DND-41 (cell line): ENCODE data around the gene ST7.
A peak's percentile ranks its signal among the peaks of the same experiment; 100 is the strongest.

Experiments used
- ATAC-seq: fragments of 200-7000 bp; cut with Tn5 transposase; 3 replicates; pipeline ENCODE4 v1.9.1; 2021; ENCODE audit warnings: low read depth; ENCODE audit not compliant: insufficient read depth
- DNase-seq: peaks from one replicate; pipeline ENCODE4 v3.0.0-alpha.2; 2020
- H2AFZ ChIP-seq: 2 replicates; pipeline ENCODE4 v1.6.0; 2012; ENCODE audit warnings: low read depth, low read length
- H3K27ac ChIP-seq: 2 replicates; pipeline ENCODE4 v1.5.1; 2012; ENCODE audit warnings: low read length, inconsistent platforms
- H3K27me3 ChIP-seq: fragments of 200-600 bp; sonication (generic); 2 replicates; pipeline ENCODE4 v1.6.0; 2012; ENCODE audit warnings: low read length, mild to moderate bottlenecking, inconsistent platforms; ENCODE audit not compliant: insufficient read depth, poor library complexity
- H3K36me3 ChIP-seq: 2 replicates; pipeline ENCODE4 v1.5.1; 2012; ENCODE audit warnings: low read length, inconsistent platforms; ENCODE audit not compliant: insufficient read depth
- H3K4me1 ChIP-seq: 2 replicates; pipeline ENCODE4 v1.5.1; 2012; ENCODE audit warnings: mild to moderate bottlenecking, low read length; ENCODE audit not compliant: insufficient read depth
- H3K4me2 ChIP-seq: 2 replicates; pipeline ENCODE4 v1.6.0; 2012; ENCODE audit warnings: mild to moderate bottlenecking, moderate library complexity, low read length, inconsistent platforms; ENCODE audit not compliant: insufficient read depth
- H3K4me3 ChIP-seq, 2 experiments: fragments of 200-600 bp in 1 of 2; shearing (Covaris generic) in 1 of 2; 2 replicates each; pipeline ENCODE4 v1.5.1; 2012 to 2016; ENCODE audit warnings: inconsistent platforms in 2 of 2, low read length in 2 of 2, mild to moderate bottlenecking in 2 of 2, low read depth in 1 of 2, moderate library complexity in 1 of 2
- H3K79me2 ChIP-seq: 2 replicates; pipeline ENCODE4 v1.6.0; 2012; ENCODE audit warnings: low read length, inconsistent platforms; ENCODE audit not compliant: insufficient read depth
- H3K9ac ChIP-seq: 2 replicates; pipeline ENCODE4 v1.6.0; 2012; ENCODE audit warnings: low read depth, mild to moderate bottlenecking, inconsistent platforms, low read length, moderate library complexity
- H3K9me3 ChIP-seq: 2 replicates; pipeline ENCODE4 v1.5.1; 2012; ENCODE audit warnings: low read length, moderate library complexity, mild to moderate bottlenecking, inconsistent platforms; ENCODE audit not compliant: insufficient read depth, severe bottlenecking
- H4K20me1 ChIP-seq: 2 replicates; pipeline ENCODE4 v1.6.0; 2012; ENCODE audit warnings: low read length; ENCODE audit not compliant: insufficient read depth
- EZH2 ChIP-seq: IDR thresholded peaks from 3 replicates; pipeline ENCODE4 v1.6.1; 2012; ENCODE audit warnings: borderline replicate concordance, low read depth, mild to moderate bottlenecking, moderate library complexity, low read length, inconsistent platforms; ENCODE audit not compliant: severe bottlenecking
- TF ChIP-seq, protein P1 (sequence below): IDR thresholded peaks from 2 replicates; pipeline ENCODE4 v1.5.1; 2012; ENCODE audit warnings: borderline replicate concordance, low read length, moderate library complexity, mild to moderate bottlenecking; ENCODE audit not compliant: poor library complexity, severe bottlenecking; ENCODE audit errors: extremely low read depth

ST7 gene

DNA sequence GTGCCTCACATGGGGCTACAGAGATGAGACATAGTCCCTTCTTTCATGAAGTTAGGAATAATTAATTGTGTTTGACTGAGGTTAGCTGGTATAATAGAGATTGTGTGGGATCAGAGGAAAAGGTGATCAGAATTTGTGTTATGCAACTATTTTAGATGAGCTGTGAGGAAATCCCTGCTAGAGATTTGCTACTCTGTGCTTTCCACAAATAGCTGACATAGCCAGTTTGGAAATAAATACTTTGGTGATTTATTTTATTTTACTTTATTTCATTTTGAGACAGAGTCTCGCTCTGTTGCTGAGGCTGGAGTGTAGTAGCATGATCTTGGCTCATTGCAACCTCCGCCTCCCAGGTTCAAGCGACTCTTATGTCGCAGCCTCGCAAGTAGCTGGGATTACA is 32.3 kb downstream of the ST7 start:
- Histone ChIP-seq H3K79me2 (no peaks in the 10 kb centered on the region), H3K27ac (no peak overlapping the region), H3K27me3 (peaks cover 21% of the 10 kb centered on the region), H3K36me3 (no peaks in the 10 kb centered on the region), H3K9me3 (no peaks in the 10 kb centered on the region), H3K4me3 (no peak overlapping the region), H3K4me2 (no peak overlapping the region), H4K20me1 (no peaks in the 10 kb centered on the region), H3K9ac (no peak overlapping the region), H3K4me1 (no peaks in the 10 kb centered on the region), H2AFZ (no peak overlapping the region)
- TF ChIP-seq, protein P1, sequence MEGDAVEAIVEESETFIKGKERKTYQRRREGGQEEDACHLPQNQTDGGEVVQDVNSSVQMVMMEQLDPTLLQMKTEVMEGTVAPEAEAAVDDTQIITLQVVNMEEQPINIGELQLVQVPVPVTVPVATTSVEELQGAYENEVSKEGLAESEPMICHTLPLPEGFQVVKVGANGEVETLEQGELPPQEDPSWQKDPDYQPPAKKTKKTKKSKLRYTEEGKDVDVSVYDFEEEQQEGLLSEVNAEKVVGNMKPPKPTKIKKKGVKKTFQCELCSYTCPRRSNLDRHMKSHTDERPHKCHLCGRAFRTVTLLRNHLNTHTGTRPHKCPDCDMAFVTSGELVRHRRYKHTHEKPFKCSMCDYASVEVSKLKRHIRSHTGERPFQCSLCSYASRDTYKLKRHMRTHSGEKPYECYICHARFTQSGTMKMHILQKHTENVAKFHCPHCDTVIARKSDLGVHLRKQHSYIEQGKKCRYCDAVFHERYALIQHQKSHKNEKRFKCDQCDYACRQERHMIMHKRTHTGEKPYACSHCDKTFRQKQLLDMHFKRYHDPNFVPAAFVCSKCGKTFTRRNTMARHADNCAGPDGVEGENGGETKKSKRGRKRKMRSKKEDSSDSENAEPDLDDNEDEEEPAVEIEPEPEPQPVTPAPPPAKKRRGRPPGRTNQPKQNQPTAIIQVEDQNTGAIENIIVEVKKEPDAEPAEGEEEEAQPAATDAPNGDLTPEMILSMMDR = no peak
- no peak for TF ChIP-seq EZH2
- ATAC-seq = no peak
- no peak for DNase-seq

DNA sequence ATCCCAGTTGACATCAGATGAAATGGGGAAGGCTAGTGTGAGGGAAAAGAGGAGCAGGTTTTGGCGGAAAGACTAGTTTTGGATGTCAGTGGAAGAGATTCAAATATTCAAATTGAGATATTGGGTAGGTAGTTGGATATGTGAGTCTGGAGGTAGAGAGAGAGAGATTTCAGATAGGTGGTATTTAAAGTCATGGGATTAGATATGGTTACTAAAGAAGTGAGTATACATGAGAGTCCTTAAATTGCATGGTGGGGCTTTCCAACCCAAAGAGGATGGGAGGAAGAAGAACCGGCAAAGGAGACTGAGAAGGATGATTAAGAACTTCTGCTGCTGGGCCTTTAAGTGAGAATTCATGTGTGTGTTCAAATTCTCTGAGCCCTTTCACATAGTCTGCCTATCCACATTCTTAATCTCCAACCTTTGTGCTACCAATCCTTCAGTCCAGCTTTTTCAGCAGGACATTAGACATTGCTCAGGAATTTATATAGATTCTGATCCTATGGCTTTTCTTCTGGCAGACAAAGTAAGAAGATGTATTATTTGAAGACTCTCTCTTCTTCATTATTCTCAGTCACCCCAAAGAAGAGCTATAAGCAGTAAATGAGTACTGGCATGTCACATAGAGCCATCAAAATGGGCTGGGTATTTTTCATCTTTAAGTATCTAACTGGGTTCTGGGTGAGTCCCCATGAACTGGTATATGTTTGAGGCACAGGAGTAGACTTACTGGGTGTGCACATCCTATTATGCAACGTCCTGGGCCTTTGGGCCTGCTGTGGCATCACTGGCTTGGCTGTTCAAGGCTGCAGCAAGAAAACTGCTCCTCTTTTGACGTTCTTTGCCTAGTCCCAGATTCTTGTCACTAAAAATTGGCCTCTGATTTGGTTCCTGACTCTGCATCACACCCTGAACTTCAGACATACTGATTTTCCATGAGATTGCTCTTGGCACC is 33.6 kb downstream of the ST7 start:
- no peaks in the 10 kb centered on the region for H3K79me2 ChIP-seq
- H3K27me3 ChIP-seq = peaks cover 16% of the 10 kb centered on the region
- H3K9ac ChIP-seq = no peak overlapping the region
- no peaks in the 10 kb centered on the region for H3K9me3 ChIP-seq
- H3K4me1 ChIP-seq = no peaks in the 10 kb centered on the region
- TF ChIP-seq, protein P1 = no peak
- TF ChIP-seq EZH2 = no peak
- H3K4me2 ChIP-seq = no peak overlapping the region
- no peak overlapping the region for H2AFZ ChIP-seq
- H3K4me3 ChIP-seq = no peak overlapping the region
- no peak for ATAC-seq
- H3K27ac ChIP-seq = no peak overlapping the region
- no peaks in the 10 kb centered on the region for H3K36me3 ChIP-seq
- no peaks in the 10 kb centered on the region for H4K20me1 ChIP-seq
- no peak for DNase-seq

DNA sequence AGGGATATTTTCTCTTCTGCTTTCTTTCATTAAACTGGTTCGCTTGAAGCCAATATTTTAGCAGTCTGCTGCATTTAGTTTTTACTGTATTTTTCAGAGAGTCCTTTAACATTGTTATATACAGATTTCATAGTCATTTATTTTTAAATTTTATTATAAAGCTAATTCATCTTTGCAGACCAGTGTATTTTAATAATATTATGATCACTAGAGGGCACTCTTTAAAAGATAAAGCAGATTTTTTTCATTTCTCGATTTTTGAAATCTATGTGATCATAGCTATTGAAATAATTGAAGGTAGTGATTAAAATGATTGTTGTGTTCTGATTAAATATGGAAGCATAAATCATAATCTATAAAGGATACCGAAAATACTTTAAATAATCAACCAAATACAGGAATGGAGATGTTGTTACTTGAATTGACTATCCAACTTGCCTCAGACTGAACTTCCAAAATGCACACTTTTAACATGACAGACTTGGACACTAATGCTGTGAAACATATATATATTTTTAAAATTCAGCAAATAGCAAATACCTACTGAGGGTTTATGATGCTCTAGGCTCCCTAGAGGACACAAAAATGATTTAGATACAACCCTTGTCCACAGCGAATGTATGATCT is 35.2 kb downstream of the ST7 start:
- Histone ChIP-seq H4K20me1 (no peaks in the 10 kb centered on the region), H3K27ac (no peak overlapping the region), H3K27me3 (peaks cover 16% of the 10 kb centered on the region), H3K4me3 (no peak overlapping the region), H3K36me3 (no peaks in the 10 kb centered on the region), H2AFZ (no peak overlapping the region), H3K4me1 (no peaks in the 10 kb centered on the region), H3K4me2 (no peak overlapping the region), H3K9ac (no peak overlapping the region), H3K9me3 (no peaks in the 10 kb centered on the region), H3K79me2 (no peaks in the 10 kb centered on the region)
- no peak for TF ChIP-seq EZH2
- TF ChIP-seq, protein P1 = peak; percentile 38
- DNase-seq (no peak), ATAC-seq (no peak)
